Bone marrow (tissue), 2 donors: ENCODE measurements around the gene ARL17B.
A peak's percentile ranks its signal among the peaks of the same experiment; 100 is the strongest.
"Not testable (repeated sequence)": the region's sequence is repeated elsewhere in the genome, so short reads cannot be mapped to it uniquely, and the experiment has no call there.

Source experiments
- DNase-seq, 2 donors: peaks; one replicate each; lab custom pipeline; 2025; lab: John Stamatoyannopoulos, UW

Gene ARL17B

DNA sequence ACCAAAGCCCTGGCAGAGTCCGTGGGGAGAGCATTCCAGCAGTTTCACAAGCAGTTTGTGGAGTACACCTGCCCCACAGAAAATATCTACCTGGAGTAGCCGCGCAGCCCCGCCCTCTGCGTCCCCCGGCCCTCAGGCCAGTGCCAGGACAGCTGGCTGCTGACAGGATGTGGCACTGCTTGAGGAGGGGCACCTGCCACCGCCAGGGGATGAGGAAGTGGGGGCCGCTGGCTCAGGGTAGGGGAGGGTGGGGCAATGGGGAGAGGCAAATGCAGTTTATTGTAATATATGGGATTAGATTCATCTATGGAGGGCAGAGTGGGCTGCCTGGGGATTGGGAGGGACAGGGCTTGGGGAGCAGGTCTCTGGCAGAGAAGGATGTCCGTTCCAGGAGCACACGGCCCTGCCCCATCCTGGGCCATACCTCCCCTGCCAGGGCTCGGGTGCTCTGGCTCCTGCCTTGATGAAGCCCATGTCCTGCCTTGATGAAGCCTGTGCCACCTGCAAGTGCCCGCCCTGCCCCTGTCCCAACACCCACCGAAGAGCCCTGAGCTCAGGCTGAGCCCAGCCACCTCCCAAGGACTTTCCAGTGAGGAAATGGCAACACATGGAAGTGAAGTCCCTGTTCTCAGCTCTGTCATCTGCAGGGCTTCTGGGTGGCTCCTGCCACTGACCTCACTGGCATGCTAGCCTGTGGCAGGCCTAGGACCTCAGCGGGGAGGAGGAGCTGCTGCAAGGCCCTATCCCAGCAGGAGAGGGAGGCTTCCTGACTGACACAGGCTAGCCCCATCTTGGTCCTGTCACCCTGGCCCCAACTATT lies 116.4 kb downstream of the ARL17B start:
- DNase-seq, result not testable (repeated sequence)

DNA sequence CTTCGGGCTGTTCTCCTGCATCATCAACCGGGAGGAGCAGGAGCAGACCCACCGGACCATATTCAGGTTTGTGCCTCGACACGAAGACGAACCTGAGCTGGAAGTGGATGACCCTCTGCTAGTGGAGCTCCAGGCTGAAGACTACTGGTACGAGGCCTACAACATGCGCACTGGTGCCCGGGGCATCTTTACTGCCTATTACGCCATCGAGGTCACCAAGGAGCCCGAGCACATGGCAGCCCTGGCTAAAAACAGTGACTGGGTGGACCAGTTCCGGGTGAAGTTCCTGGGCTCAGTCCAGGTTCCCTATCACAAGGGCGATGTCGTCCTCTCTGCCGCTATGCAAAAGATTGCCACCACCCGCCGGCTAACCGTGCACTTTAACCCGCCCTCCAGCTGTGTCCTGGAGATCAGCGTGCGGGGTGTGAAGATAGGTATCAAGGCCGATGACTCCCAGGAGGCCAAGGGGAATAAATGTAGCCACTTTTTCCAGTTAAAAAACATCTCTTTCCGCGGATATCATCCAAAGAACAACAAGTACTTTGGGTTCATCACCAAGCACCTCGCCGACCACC lies 117.1 kb downstream of the ARL17B start:
- not testable (repeated sequence) for DNase-seq

DNA sequence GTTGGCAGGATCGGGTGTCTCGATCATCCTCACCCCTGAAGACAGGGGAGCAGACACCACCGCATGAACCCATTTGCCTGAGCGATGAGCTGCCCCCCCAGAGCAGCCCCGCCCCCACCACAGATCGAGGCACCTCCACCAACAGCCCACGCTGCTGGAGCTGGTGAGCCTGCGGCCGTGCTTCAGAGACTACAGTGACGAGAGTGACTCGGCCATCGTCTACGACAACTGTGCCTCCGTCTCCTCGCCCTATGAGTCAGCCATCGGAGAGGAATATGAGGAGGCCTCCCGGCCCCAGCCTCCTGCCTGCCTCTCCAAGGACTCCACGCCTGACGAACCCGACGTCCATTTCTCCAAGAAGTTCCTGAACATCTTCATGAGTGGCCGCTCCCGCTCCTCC lies 117.6 kb downstream of the ARL17B start:
- DNase-seq, result not testable (repeated sequence)

DNA sequence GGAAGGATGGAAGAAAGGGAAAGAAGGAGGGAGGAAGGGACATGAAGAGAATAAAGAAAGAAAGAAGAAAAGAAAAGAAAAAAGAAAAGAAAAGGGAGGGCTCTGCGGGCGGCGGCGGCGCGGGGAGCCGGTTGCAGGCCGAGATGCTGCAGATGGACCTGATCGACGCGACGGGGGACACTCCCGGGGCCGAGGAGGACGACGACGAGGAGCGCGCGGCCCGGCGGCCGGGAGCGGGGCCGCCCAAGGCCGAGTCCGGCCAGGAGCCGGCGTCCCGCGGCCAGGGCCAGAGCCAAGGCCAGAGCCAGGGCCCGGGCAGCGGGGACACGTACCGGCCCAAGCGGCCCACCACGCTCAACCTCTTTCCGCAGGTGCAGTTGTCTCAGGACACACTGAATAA lies 118.1 kb downstream of the ARL17B start:
- not testable (repeated sequence) for DNase-seq

DNA sequence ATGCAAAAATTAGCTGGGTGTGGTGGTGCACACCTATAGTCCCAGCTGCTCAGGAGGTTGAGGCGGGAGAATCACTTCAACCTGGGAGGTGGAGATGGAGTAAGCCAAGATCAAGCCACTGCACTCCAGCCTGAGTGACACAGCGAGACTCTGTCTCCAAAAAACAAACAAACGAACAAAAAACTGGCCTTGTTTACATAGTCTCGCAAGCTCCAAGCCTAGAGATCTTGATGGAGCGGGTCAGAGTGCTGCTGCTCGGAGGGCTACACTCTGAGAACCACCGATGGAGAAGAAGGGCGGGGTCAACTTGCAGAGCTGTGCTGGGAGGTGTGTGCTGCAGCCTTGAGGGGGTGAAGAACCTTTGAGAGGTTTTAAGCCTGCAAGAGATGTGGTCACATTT lies 130.2 kb downstream of the ARL17B start:
- DNase-seq, result not testable (repeated sequence)

DNA sequence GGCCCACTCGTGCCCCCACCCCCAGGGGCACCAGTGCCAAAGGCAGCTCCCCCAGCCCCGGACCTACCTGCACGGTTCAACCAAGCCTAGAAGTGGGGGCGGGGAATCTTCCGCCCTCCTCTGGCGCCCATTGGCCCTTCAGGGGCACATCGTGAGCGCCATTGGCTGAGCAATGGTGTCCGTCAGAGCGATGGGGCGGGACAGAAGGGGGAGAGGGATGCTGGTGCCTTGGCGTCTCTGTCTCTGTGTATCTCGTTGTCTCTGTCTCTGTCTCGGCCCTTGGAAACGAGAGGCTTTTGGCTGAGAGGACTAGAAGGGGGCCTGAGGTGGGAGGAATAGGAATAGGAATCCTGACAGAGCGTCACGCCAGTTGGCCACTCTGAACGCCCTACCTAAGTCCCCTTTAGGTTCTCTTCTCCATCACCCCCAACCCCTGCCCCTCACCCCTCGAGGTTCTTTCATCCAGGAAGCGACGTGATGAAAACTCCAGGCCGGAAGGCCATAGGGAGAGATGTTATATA lies 136.2 kb downstream of the ARL17B start:
- peak; percentile 74 to 81 for DNase-seq

DNA sequence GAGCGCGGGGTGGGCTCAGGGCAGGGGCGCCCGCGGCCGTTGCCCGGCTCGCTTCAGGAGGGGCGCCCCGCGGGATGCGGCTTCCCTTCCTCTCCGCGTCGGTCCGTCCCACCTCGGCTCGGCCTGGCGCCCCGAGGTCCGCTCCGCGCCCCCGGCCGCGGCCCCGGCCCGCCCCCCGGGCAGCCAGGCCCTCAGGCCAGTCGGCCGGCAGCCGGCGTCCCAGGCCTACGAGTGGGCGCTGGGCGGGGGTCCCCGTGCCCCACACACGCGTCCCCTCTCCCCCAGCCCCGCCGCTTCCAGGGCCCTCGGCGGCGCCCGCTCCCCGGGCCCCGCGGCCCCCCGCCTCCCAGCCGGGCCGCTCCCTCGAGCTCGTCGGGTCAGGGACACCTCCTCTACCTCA lies 136.7 kb downstream of the ARL17B start:
- not testable (repeated sequence) for DNase-seq
